NCI-H1417 treated with DMSO at 0.1 percent for 48 hours (cell line): Measurements from ENCODE around the gene SMYD5.

ENCODE experiments used
- DNase-seq: peaks from one replicate; lab custom pipeline; 2025; lab: John Stamatoyannopoulos, UW

SMYD5 gene

DNA sequence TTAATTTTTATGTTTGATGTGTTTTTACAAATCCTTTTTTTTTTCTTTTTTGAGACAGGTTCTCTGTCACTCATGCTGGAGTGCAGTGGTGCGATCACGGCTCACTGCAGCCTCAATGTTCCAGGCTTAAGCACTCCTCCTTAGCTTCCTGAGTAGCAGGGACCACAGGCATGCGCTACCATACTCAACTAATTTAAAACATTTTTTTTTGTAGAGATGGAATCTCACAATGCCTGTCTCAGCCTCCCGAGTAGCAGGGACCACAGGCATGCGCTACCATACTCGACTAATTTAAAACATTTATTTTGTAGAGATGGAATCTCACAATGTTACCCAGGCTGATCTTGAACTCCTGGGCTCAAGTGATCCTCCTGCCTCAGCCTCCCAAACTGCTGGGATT lies 8.4 kb upstream of the SMYD5 start:
- no peak for DNase-seq

- no peak for DNase-seq
Measured at GRCh38 chr2:73208258-73208657, 5.8 kb upstream of the SMYD5 start.

GRCh38 chr2:73210019-73210418 lies 4.0 kb upstream of the SMYD5 start:
- no peak for DNase-seq

GRCh38 chr2:73210696-73211095 lies 3.3 kb upstream of the SMYD5 start:
- DNase-seq, result no peak

DNA sequence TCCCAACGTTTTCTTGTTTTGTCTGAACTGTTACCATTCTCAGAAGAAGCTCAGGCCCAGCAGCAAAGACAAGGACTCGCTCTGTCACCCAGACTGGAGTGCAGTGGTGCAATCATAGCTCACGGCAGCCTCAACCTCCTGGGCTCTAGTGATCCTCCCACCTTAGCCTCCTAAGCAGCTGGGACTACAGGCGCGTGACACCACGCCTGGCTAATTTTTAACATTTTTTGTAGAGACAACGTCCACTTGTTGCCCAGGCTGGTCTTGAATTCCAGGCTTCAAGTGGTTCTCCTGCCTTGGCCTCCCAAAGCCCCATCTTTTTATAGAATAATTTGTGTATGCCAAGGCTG lies 2.0 kb upstream of the SMYD5 start:
- DNase-seq, result no peak

- peak; percentile 34 for DNase-seq
Measured at GRCh38 chr2:73212448-73213176, 1.4 kb upstream of the SMYD5 start.

DNA sequence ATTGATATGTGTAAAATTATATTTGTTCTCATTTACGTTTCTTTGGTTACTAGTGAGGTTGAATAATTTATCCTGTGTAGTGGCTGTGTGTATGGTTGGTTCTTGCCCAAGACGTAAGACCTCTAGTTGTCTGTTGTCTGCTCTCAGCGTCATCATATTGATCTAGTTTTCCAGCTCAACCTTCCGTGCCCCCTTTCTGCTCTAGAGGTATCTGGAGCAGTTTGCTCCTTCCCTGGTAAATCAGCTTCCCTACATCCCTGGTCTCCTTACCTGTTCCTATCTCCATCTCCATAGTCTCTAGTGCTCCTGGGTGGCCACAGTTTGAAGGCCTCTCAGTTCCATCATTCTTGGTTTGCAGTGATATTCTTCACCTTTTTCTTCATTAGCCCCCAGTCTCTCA lies 1.2 kb downstream of the SMYD5 start:
- DNase-seq, result no peak

- DNase-seq, result no peak
Measured at GRCh38 chr2:73217160-73217559, 3.1 kb downstream of the SMYD5 start.

- DNase-seq, result no peak
Measured at GRCh38 chr2:73217826-73218225, 3.8 kb downstream of the SMYD5 start.

DNA sequence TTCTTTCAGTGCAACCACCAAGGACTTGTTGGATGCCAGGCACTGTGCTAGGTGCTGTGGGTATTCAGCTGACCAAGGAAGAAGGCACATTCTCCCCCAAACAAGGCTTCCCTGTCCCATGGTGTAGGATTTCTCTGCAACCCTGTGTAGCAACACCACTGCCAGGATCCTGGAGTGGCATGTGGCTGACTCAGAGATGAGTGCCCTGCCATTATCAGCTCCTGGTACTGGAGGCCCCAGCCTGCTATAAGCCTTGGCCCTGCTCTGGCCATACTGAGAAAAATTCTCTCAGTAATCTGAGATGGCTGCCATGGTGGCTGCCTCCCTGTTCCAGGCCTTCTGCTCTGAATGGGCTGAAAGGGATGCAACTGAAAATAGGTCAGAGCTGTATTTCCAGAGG lies 4.3 kb downstream of the SMYD5 start:
- DNase-seq, result no peak

- DNase-seq, result no peak
Measured at GRCh38 chr2:73223821-73224220, 9.8 kb downstream of the SMYD5 start.

- no peak for DNase-seq
Measured at GRCh38 chr2:73225513-73226360, 11.7 kb downstream of the SMYD5 start.

GRCh38 chr2:73227086-73227485 lies 13.0 kb downstream of the SMYD5 start:
- DNase-seq, result no peak

GRCh38 chr2:73228631-73229030 lies 14.6 kb downstream of the SMYD5 start:
- no peak for DNase-seq

DNA sequence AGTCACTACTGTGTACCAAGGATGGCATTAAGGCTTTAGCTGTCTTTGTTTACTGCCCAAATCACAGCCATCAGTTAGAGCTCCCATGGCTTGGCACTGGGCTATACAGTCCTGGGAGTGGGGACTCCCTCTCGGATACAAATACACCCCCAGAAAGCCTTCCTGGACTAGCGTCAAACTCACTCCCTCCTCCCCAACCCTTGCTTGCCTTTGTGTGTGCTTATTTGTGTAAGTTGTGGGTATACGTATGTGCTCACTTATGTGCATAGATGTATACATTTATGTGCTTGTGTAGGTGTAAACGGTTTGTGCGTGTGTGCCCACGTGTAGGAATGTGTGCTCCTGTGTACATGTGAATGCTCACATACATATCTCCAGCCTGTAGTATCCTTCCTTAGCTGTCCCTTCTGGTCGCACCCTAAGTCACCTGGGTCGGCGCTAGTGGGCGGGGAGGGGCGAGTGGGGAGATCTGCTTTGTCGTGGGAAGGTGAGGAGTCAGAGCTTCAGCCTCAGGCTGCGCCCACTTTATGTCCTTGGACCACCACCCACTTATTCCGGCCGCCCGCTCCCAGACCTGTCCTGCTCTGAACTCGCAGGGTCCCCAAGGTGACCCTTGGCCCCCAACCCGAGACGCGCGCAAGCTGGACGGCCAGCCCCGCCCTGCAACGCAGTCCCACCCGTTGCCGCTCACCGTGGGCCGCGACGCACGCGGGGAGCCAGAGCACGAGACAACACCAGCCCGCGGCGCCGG lies 18.5 kb downstream of the SMYD5 start:
- no peak for DNase-seq

DNA sequence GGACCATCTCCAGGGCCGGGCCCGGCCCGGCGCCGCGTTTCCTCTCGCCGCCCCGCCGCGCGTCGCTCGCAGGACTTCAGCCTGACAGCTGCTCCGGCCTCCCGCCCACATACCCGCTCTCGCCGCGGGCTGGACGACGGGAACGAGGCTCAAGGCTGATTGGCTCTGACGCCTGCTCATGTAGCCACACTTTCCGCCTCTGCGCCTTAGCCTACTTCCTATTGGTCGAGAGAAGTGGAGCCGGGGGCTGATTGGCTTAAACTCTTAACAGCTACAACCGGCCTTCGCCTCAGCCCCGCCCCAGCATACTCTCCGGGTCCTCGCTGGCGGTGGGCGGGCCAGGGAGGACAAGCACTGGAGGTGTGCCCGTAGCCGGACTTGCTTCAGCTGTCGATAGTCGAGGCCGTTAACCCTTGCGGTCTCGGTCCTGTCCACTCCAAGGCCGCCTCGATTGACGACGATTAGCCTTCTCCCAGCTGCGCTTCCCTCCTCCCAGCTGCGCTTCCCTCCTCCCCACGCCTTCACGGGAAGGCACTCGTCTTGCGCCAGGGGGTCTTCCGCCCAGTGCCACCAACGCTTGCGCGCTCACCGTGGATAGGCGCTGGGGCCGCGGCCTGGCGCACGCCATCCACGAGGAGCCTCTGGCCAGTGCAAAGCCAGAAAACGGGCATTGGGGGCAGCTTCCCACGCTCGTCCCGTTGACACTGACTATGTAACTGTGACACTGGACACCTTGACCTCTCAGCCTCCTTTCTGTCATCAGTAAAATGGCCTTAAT lies 19.3 kb downstream of the SMYD5 start, which contains the start of gene PRADC1:
TSS of gene PRADC1 (minus strand) at position 86 of the 778 bp plus-strand sequence. CDS start at position 7, 79 bp downstream.
- DNase-seq, result peak; percentile 98

DNA sequence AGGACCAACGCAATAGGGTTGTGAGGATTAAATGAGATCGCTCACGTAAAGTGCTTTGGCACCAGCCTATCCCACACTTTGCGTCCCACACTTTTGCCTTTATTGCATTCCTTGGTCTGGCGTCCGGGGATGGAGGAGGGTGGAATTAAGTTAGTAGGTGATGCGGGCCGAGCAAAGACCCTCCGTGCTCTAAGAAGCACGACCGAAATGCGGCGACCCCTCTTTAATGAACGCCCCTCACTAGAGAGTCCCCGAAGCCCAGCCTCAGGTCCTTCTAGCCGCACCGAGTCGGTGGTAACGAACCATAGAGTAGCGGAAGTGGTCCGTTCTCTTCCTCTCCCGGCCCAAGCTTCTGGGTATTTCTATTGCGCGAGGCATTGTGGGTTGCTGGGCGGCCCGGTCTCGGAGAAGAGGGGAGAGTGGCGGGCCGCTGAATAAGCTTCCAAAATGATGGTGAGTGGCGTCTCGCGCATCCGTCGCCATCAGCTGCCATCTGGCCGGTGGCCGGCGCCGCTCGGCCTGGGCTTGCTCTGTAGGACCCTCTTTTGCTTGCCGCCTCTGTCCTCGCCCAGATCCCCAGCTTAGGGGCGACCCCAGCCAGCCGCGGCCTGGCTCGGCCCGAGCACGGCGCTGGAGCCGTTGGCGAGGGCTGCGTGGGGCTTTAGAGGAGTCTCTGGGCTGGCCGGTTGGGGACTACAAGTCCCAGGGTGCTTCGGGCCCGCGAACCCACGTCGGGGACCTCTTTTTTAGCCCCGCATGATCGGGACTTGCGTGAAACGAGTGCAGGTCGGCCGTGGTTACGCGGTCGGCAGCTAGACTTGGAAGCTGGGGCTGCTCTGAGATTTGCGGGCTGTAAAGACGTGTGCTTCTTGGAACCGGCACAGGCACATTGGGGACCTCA lies 20.1 kb downstream of the SMYD5 start, which contains the start of gene CCT7:
TSS of gene CCT7 (plus strand) at position 377 of the 901 bp plus-strand sequence. CDS start at position 448, 71 bp downstream.
- peak; percentile 70 for DNase-seq

DNA sequence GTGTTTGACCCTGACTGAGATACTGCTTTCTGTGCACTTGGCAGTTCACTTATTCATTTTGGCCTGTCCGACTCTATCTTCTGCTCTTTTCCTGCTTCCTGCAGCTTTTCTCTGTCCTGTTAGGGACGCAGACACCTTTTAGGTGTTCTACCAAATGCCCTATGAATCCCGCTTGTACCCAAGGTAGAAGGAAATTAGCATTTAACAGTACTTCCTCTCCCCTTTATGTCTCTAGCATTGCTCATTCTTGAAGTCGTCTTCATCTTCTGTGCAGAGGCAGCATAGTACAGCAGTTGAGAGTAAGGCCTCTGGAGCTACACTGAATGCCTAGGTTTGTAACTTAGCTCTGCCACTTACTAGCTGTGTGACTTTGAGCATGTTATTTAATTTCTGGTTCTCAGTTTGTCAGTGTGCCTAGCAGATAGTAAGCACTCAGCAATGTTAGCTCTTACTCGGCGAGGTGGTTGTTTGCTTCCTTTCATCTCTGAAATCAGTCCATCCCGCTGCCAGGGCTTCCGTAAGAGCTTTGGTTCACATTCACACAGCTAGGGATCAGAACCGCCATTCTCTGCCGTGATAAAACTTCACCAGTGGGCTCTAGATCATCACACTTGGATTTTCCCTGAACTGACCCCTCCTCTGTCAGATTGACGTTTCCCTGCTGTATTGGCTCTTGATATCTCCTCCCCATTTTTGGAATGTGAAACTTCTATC lies 21.4 kb downstream of the SMYD5 start:
- no peak for DNase-seq

GRCh38 chr2:73237168-73237567 lies 23.1 kb downstream of the SMYD5 start:
- DNase-seq, result no peak

GRCh38 chr2:73238149-73238548 lies 24.1 kb downstream of the SMYD5 start:
- no peak for DNase-seq
